Stimulated activated CD4-positive, alpha-beta T cell treated with anti-CD3 and anti-CD28 coated beads, TNF-alpha, amount 100 ng/mL, for 4 hours (primary cell): ENCODE results near the gene GLT8D2.
"Not testable (repeated sequence)": the region's sequence is repeated elsewhere in the genome, so short reads cannot be mapped to it uniquely, and the experiment has no call there.

Source experiments
- DNase-seq, 3 experiments: peaks; one replicate each; pipeline ENCODE4 v3.0.0-alpha.2; 2020; ENCODE audit warnings: low read depth in 3 of 3

The GLT8D2 gene

DNA sequence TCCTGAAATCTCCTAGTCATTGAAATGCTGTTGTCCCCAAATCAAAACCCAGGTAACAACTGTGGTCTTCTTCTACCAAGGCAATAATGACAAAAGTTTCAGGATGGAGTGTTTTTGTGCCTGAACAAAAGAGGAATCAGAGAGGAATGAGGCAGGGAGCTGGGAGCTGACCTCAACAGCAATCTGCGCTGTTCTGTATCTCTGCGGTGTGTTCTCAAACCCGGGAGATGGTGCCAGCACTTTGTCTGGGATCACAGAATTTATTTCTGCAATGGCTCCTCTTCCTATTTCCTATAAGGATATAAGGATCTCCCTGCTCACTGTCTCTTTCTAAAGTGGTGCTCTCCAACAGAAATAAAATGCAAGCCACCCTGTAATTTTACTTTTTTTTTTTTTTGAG, 449 bp upstream of the GLT8D2 start:
- no peak for DNase-seq

DNA sequence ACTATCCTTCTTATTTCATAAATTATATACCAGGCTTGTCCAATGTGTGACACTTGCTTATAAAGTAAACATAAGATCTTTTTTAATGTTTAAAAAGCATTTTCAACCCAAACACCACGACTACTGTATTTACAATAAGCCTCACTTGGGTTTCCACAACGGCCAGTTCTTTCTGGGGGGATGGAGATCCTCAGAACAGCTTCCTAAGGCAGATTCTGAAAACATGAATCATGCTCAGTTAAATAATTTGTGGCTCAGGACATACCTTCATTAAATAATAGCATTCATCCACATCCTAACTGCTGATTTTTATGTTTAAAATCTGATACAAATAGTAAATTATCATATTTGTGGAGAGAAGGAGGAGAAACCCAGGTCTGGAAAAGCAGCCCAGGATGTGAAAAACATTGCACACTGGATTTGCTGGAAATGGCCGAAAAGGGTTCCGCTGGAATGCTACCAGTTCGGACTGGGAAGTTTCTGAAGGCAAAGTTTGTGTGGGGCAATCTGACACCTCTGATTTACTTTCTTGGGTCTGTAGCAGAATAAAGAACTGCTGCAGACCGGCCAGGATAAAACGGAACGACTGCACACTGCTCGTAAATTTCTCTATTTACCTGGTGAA, 597 bp downstream of the GLT8D2 start:
- DNase-seq: no peak

DNA sequence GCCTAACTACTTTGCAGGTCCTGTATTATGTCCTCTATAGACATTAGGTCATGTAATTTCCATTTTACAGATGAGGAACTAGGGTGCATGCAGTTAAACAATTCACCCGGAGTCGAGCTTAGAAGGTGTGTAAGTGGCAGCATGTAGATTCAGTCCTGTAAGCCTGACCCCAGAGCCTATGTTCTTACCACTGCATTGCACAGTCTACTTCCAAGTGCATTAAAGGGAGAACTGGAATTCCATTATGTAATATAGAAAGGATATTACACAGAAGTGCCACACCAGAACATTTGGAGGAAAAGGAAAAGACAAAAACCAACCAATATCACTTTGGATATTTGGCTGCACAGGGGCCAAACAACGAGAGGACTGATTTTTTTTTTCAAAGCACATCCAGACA, 1.2 kb downstream of the GLT8D2 start:
- DNase-seq: no peak

DNA sequence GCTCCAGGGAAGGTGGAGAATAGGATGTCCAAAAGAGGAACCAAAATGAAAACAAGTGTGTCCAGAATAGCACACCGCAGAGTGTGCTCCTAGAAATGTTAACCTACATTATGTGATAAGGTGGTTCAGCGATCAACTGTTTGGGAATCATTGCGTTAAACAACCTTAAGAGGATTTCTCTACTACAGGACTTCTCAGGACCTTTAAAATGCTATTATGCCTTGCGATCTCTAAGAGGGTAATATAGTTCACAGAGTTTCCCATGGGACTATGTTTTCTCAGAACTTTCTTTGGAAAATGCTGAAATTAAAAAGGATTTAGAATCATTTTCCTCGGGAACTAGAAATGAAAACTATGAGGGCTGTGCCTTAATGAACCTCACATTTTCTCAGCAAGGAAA, 1.8 kb downstream of the GLT8D2 start:
- DNase-seq: no peak

DNA sequence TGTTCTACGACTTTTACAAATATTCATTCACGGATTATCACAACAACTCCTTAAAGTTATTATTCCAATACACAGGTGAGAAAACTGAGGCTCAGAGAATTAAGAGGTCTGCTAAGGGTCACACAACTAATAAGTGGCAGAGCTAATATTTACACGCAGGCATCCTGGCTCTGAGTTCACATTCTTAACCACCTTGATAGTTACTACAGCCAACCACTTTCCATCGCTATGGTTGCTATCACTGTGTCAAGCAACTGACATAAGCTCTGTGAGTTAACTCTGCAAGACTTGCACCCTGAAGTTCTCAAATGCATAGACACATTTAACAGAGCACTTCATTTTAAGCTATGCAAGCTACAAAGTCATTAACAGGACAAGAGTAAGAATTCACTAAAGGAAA, 3.7 kb downstream of the GLT8D2 start:
- no peak for DNase-seq

DNA sequence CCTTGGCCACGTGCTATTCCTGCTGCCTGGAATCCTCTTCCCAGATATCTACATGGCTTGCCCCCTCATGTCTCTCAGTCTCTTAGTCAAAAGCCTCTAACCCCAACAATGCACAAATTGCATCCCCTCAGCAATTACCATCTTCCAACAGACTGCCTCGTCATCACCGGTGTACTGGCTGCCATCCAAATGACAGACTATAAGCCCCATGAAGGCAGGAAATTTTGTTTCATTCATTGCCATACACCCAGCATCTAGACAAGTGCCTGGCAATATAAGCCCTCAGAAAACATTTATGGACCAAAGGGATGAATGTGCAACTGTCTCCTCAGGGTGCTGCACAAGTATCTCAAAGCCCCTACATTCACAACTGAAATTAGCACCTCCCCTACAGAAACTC, 5.8 kb downstream of the GLT8D2 start:
- no peak for DNase-seq

DNA sequence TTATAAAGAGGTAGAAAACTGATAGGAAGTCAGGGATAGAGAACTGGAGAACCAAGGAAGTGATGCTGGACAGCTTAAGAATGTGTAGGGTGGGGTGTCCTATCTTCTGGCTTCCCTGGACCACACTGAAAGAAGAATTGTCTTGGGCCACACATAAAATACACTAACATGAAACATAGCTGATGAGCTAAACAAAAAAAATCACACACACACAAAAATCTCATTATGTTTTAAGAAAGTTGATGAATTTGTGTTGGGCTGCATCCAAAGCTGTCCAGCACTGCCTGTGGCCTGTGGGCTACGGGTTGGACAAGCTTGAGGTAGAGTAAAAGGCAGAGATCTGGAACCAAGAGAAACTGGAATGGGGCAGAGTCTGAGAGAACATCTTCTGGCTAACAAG, 7.4 kb downstream of the GLT8D2 start:
- no peak for DNase-seq

DNA sequence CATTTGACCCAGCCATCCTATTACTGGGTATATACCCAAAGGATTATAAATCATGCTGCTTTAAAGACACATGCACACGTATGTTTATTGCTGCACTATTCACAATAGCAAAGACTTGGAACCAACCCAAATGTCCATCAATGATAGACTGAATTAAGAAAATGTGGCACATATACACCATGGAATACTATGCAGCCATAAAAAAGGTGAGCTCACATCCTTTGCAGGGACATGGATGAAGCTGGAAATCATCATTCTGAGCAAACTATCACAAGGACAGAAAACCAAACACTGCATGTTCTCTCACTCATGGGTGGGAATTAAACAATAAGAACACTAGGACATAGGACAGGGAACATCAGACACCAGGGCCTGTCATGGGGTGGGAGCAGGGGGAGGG, 10.2 kb downstream of the GLT8D2 start:
- DNase-seq: not testable (repeated sequence)

DNA sequence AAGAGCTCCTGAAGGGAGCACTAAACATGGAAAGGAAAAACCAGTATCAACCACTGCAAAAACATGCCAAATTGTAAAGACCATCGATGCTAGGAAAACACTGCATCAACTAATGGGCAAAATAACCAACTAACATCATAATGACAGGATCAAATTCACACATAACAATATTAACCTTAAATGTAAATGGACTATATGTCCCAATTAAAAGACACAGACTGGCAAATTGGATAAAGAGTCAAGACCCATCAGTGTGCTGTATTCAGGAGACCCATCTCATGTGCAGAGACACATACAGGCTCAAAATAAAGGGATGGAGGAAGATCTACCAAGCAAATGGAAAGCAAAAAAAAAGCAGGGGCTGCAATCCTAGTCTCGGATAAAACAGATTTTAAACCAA, 13.8 kb downstream of the GLT8D2 start:
- not testable (repeated sequence) for DNase-seq

DNA sequence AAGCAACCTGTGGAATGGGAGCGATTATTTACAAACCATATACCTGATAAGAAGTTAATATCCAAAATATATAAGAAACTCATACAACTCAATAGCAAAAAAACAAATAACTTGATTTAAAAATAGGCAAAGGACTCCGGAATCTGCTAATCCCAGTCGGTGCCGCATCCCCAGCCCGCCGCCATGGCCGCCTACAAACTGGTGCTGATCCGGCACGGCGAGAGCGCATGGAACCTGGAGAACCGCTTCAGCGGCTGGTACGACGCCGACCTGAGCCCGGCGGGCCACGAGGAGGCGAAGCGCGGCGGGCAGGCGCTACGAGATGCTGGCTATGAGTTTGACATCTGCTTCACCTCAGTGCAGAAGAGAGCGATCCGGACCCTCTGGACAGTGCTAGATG, 19.4 kb downstream of the GLT8D2 start:
- DNase-seq: not testable (repeated sequence)

DNA sequence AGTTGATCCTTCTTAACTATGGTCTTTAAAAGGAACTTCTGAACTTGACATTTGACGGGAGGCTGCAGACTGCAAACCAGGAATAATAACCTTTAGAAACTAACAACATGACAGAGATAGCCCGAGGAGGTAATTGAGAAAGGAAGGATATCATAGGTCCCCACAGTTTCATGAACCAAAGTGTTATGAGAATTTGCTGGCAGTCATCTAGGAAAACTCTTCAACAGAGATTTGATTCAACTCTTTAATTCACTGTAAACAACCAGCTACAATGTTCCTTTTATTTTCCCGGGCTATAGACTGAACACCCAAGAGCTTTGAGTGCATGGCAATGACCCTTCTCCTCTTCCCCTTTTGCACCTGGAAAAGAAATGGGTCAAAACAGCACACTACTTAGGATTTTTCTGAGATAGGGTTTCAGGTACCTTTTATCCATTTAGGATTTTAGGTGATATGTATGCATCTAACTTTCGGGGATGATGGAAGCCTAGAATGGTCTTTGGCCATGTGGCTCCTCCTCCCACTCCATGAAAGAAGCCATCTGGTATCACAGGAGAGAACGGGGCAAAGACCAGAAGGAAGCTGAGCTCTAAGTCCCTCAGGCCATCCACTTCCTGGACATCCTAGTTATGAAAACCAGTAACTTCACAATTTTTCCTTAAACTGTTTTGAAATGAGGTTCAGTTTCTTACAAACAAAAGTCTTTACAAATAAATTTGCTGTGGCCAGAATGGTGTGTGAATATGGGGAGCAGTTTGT, 23.0 kb downstream of the GLT8D2 start:
- DNase-seq: no peak

DNA sequence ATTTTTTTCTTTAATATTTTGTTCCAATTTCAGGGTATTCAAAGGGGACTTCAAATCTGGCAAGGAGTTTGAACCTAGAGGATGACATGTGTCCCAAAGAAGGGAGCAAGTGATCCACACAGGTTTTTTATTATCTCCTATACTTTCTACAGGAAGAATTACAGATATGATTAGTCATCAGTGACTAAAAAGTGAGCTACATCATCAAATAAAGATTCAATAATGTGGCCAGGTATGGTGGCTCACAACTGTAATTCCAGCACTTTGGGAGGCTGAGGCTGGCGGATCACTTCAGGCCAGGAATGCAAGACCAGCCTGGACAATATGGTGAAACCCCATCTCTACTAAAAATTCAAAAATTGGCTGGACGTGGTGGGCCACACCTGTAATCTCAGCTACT, 24.2 kb downstream of the GLT8D2 start:
- DNase-seq: no peak

DNA sequence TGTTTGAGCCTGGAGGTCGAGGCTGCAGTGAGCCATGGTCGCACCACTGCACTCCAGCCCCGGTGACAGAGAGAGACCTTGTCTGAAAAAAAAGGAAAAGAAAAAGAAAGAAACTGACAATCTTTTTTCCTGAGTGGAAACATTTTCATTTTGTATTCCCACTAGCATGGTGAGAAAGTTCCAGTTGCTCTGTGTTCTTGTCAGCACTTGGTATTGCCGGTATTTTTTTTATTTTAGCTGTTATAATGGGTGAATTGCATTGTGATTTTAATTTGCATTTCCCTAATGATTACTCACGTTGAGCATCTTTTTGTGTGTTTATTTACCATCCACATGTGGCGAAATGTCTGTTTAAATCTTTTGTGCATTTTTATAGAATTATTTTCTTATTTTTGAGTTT, 25.6 kb downstream of the GLT8D2 start:
- DNase-seq: no peak

DNA sequence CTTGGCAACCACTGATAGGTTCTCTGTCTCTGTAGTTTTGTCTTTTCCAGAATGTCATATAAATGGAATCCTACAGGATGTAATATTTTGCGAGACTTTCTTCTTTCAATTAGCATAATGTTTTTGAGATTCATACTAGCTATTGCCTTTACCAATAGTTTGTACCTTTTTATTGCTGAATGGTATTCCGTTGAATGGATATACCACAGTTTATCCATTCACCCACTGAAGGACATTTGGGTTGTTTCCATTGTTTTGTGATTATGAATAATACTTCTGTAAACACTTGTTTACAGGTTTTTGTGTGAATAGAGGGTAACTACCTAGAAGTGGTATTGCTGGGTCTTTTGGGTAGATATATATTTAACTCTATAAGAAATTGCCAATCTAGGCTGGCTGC, 26.3 kb downstream of the GLT8D2 start:
- no peak for DNase-seq

DNA sequence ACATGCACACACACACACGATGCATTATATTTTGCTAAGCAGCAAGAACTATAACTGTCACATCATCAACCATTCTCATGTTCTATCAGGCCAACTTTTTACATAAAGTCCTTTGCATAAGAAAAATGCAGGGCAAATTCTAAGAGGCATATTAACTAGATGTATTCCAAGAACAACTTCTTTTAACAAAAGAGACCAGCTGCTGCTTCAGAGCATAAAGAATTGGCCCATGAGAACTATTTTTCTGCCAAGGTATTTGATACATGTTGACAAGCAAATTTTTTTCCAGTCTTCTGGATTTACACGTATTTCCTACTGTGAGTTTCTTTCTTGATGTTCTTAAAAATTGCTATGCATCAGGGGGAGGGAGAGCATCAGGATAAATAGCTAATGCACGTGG, 27.2 kb downstream of the GLT8D2 start:
- DNase-seq: no peak

DNA sequence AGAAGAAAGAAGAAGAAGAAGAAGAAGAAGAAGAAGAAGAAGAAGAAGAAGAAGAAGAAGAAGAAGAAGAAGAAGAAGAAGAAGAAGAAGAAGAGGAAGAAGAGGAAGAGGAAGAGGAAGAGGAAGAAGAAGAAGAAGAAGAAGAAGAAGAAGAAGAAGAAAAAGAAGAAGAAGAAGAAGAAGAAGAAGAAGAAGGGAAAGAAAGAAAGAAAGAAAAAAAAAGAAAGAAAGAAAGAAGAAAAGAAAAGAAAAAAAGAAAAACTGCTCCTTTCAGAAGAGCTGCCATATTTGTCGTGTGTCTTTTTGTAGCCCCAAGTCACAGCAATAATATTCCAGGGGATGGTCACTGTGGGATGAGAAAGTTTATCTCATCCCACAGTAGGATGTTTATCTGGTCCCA, 28.1 kb downstream of the GLT8D2 start:
- not testable (repeated sequence) for DNase-seq

DNA sequence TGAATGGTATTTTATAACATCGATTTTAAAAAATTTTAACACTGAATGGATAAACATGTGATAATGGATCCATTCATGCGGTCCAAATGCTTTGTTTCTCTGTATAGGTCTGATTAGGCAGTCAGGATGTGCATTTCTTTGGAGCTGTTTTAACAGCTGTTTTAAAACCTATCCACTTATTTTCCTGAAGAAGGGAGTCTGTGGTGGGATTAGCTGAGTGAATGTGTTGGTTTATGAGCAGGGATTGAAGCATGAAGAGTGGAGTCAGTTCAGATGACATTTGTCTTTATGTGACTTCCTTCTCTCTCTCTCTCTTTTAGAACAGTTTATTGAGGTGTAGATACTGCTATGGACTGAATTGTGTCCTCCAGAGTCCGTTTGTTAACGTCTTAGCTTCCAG, 37.7 kb downstream of the GLT8D2 start:
- no peak for DNase-seq

DNA sequence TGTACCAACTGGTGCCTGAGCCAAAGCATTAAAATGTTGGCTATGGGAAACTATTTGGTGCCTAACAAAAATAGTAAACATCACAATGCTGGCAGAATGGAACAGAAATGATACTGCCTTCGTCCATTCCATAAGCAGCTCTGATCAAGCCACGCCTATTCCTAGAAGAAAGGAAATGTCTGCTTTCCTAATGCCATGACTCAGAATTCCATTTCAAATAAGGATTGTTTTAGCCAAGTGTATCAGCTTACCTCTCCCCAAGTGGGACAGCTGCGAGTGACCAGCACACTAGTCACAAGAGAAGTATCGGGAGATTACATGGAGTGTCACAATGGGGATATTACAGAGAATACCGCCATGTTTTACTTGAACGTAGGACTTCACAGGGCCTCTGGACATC, 38.7 kb downstream of the GLT8D2 start:
- no peak for DNase-seq

DNA sequence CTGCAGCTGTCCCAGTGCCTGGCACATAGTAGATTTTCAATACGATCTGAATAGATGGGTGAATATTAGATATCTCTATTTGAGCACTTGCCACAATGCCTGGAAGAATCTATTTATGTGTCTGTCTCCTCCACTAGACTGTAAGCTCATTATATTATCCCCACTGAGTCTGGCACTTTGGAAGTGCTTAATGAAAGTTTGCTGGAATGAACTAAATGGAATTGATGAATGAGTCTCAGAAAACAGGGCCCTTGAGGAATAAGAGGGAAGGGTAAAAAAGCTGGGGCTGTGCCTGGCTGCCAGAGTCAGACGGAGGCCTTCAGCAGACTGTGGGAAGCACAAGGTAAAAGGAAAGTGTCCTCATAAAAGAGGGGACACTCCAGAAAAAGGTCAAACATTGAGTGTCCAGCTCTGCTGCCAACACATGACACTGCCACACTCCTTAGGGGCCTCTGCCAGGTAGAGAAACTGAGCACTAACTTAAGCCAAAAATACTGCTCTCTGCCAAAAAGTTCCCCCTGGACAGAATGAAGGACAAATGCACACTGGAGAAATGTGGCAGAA, 39.3 kb downstream of the GLT8D2 start:
- no peak for DNase-seq

DNA sequence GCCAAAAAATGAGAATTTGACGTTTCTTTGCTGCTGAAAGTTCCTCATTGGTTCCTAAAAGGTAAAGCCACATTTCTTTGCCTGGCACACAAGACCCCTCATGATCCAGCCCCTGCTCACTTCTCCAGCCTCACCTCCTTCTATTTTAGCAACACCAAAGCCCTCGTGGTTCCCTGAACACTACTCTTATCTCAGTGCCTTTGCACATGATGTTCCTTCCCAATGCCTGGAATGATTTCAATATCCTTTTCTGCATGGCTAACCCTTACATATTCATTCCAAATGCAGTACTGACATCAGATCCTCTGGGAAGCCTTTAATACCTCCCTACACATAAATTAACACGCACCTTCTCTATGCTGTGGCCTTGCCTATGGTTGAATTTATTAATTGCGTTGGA, 39.9 kb downstream of the GLT8D2 start:
- no peak for DNase-seq

DNA sequence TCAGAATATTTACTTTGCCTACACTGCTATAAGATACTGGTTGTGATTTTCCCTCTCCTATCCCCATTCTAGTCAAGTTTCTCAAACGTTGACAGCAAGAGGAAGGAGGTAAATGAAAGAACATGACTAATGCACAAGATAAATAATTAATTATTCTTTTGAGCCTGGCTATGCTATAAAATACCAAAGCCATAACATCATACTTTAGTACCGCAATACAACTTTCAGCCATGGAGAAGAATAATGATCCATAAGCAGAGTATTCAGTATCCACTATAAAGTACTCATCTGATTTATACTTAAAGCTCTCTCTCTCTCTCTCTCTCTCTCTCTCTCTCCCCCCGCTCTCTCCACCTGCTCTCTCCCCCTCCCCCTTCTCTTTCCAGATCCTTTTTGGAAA, 43.1 kb downstream of the GLT8D2 start:
- DNase-seq: no peak

DNA sequence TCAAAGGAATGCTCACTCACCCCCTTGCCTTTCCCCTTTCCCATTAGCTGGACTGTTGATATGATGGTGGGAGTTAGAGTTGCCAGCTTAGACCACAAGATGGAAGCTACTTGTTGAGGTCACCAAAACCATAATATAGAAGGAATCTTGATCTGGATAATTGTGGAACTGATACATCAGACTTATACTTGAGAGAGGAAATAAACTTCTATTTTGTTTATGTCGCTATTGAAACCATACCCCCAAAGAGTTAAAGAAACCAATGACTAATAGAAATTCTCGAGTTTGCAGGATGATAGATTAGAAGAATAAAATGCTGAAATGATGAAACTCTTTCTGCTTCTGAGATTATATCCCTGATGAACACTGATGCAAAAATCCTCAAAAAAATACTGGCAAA, 46.4 kb downstream of the GLT8D2 start:
- DNase-seq: no peak

DNA sequence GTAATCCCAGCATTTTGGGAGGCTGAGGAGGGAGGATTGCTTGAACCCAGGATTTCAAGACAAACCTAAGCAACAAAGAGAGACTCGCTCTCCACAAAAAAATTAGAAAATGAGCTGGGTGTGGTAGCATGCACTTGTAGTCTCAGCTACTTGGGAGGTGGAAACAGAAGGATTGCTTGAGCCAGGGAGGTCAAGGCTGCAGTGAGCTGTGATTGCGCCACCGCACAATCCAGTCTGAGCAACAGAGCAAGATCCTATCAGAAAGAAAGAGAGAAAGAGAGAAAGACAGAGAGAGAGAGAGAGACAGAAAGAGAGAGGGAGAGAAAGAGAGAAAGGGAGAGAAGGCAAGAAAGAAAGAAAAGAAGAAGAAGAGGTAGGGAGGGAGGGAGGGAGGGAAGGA, 47.3 kb downstream of the GLT8D2 start:
- DNase-seq: no peak
